ENCODE measurements around the gene PIGW. TPM values are rescaled to one million over a fixed set of nuclear protein-coding genes. Genes with fewer than 3 reads are reported as not detected.

The PIGW gene
- total and polyA plus RNA-seq, 4 donors = 6.2 to 15.4 (median 10.6) TPM

GRCh38 chr17:36553459-36553858 is 18.7 kb downstream of the PIGW start:
- WGBS, 2 donors = 83 to 92% methylated on average over 3 of the region's 3 CpGs
- Histone ChIP-seq H3K4me1 (ENCODE audit: control insufficient read depth in 5 of 5, insufficient read depth in 5 of 5, low read length in 5 of 5) (peaks cover 0 to 8% (median 0%) of the 10 kb centered on the region in 5 donors), H3K9ac (ENCODE audit: insufficient read depth in 1 of 2, low read length in 2 of 2) (no peak overlapping the region), H3K27me3 (ENCODE audit: control insufficient read depth in 3 of 3, insufficient read depth in 3 of 3, low read length in 2 of 3) (no peaks in the 10 kb centered on the region), H3K4me3 (no peak overlapping the region), H3K27ac (ENCODE audit: low read depth in 1 of 2, low read length in 1 of 2) (no peak overlapping the region), H3K9me3 (ENCODE audit: control insufficient read depth in 4 of 4, insufficient read depth in 3 of 4, low read length in 3 of 4) (no peaks in the 10 kb centered on the region), H3K36me3 (ENCODE audit: control insufficient read depth in 4 of 4, insufficient read depth in 4 of 4, low read length in 4 of 4) (peaks cover 14 to 24% (median 18%) of the 10 kb centered on the region in 4 donors)
- ATAC-seq (ENCODE audit: insufficient read depth, low FRiP score) (no peak), DNase-seq (no peak)
- no peak for TF ChIP-seq CTCF (IDR thresholded peaks at IDR 0.05; ENCODE audit: control extremely low read depth, extremely low read depth)

GRCh38 chr17:36566081-36566480 is 31.3 kb downstream of the PIGW start:
- Histone ChIP-seq H3K9ac (ENCODE audit: insufficient read depth in 1 of 2, low read length in 2 of 2) (no peak overlapping the region), H3K4me3 (no peak overlapping the region), H3K27me3 (ENCODE audit: control insufficient read depth in 3 of 3, insufficient read depth in 3 of 3, low read length in 2 of 3) (no peaks in the 10 kb centered on the region), H3K27ac (ENCODE audit: low read depth in 1 of 2, low read length in 1 of 2) (no peak overlapping the region), H3K9me3 (ENCODE audit: control insufficient read depth in 4 of 4, insufficient read depth in 3 of 4, low read length in 3 of 4) (no peaks in the 10 kb centered on the region), H3K36me3 (ENCODE audit: control insufficient read depth in 4 of 4, insufficient read depth in 4 of 4, low read length in 4 of 4) (peaks cover 20 to 50% (median 28%) of the 10 kb centered on the region in 4 donors), H3K4me1 (ENCODE audit: control insufficient read depth in 5 of 5, insufficient read depth in 5 of 5, low read length in 5 of 5) (no peaks in the 10 kb centered on the region)
- no peak for TF ChIP-seq CTCF (IDR thresholded peaks at IDR 0.05; ENCODE audit: control extremely low read depth, extremely low read depth)
- WGBS, 2 donors = 97 to 99% methylated on average over 4 of the region's 4 CpGs
- no peak for ATAC-seq (ENCODE audit: insufficient read depth, low FRiP score)
- DNase-seq = no peak

- H3K9ac ChIP-seq (ENCODE audit: insufficient read depth in 1 of 2, low read length in 2 of 2) = no peak overlapping the region
- DNase-seq = no peak
- H3K9me3 ChIP-seq (ENCODE audit: control insufficient read depth in 4 of 4, insufficient read depth in 3 of 4, low read length in 3 of 4) = no peaks in the 10 kb centered on the region
- peaks cover 18 to 41% (median 33%) of the 10 kb centered on the region in 4 donors for H3K36me3 ChIP-seq (ENCODE audit: control insufficient read depth in 4 of 4, insufficient read depth in 4 of 4, low read length in 4 of 4)
- no peak for TF ChIP-seq CTCF (IDR thresholded peaks at IDR 0.05; ENCODE audit: control extremely low read depth, extremely low read depth)
- H3K4me3 ChIP-seq = no peak overlapping the region
- no peak for ATAC-seq (ENCODE audit: insufficient read depth, low FRiP score)
- H3K4me1 ChIP-seq (ENCODE audit: control insufficient read depth in 5 of 5, insufficient read depth in 5 of 5, low read length in 5 of 5) = peaks cover 0 to 4% (median 0%) of the 10 kb centered on the region in 5 donors
- H3K27me3 ChIP-seq (ENCODE audit: control insufficient read depth in 3 of 3, insufficient read depth in 3 of 3, low read length in 2 of 3) = no peaks in the 10 kb centered on the region
- H3K27ac ChIP-seq (ENCODE audit: low read depth in 1 of 2, low read length in 1 of 2) = no peak overlapping the region
- WGBS, 2 donors = 95% methylated on average over 12 of the region's 12 CpGs
Observed at GRCh38 chr17:36575028-36575427, 40.2 kb downstream of the PIGW start.

- Histone ChIP-seq H3K27ac (ENCODE audit: low read depth in 1 of 2, low read length in 1 of 2) (no peak overlapping the region), H3K9ac (ENCODE audit: insufficient read depth in 1 of 2, low read length in 2 of 2) (no peak overlapping the region), H3K27me3 (ENCODE audit: control insufficient read depth in 3 of 3, insufficient read depth in 3 of 3, low read length in 2 of 3) (no peaks in the 10 kb centered on the region), H3K9me3 (ENCODE audit: control insufficient read depth in 4 of 4, insufficient read depth in 3 of 4, low read length in 3 of 4) (no peaks in the 10 kb centered on the region), H3K36me3 (ENCODE audit: control insufficient read depth in 4 of 4, insufficient read depth in 4 of 4, low read length in 4 of 4) (peaks cover 22 to 41% (median 31%) of the 10 kb centered on the region in 4 donors), H3K4me1 (ENCODE audit: control insufficient read depth in 5 of 5, insufficient read depth in 5 of 5, low read length in 5 of 5) (peaks cover 0 to 4% (median 0%) of the 10 kb centered on the region in 5 donors), H3K4me3 (no peak overlapping the region)
- WGBS, 2 donors = 93 to 95% methylated on average over 2 of the region's 2 CpGs
- ATAC-seq (ENCODE audit: insufficient read depth, low FRiP score) = no peak
- no peak for DNase-seq
- TF ChIP-seq CTCF (IDR thresholded peaks at IDR 0.05; ENCODE audit: control extremely low read depth, extremely low read depth) = no peak
Observed at GRCh38 chr17:36576793-36577192, 42.0 kb downstream of the PIGW start.
